Measurements from ENCODE around the gene SGPL1.

The SGPL1 gene

GRCh38 chr10:70885931-70886903 lies 70.5 kb downstream of the SGPL1 start:
- Histone ChIP-seq H3K4me3 (ENCODE audit: insufficient read depth in 1 of 2, low read depth in 1 of 2, low read length in 2 of 2) (no peak overlapping the region), H3K27me3 (ENCODE audit: control insufficient read depth in 1 of 2, insufficient read depth in 1 of 2, low read length in 2 of 2) (no peaks in the 10 kb centered on the region), H3K23ac (ENCODE audit: low read length in 2 of 2) (no peak overlapping the region), H3K9ac (ENCODE audit: low read length) (no peak overlapping the region), H2BK120ac (ENCODE audit: low read depth, low read length) (no peak overlapping the region), H3K4me1 (ENCODE audit: control insufficient read depth, insufficient read depth, low read depth, low read length) (peaks cover 13% of the 10 kb centered on the region), H4K91ac (ENCODE audit: low read length) (no peak overlapping the region), H2AFZ (ENCODE audit: low read depth, low read length) (no peak overlapping the region), H3K14ac (ENCODE audit: low read length in 2 of 2) (no peak overlapping the region), H3K36me3 (ENCODE audit: control insufficient read depth in 1 of 2, insufficient read depth in 2 of 2, low read depth in 1 of 2, low read length in 2 of 2) (peaks cover 23 to 41% of the 10 kb centered on the region in 2 experiments), H2BK5ac (ENCODE audit: low read depth, low read length, poor library complexity, severe bottlenecking) (no peak overlapping the region), H2BK12ac (ENCODE audit: low read length in 2 of 2) (no peak overlapping the region), H3K4me2 (ENCODE audit: low read length, poor library complexity, severe bottlenecking) (no peak overlapping the region), H3K18ac (ENCODE audit: low read depth in 1 of 2, low read length in 2 of 2) (no peak overlapping the region), H3K4ac (ENCODE audit: low read depth in 1 of 2, low read length in 2 of 2) (no peak overlapping the region), H3K79me1 (replicated peaks; ENCODE audit: low read length, poor library complexity, severe bottlenecking) (peaks cover 17% of the 10 kb centered on the region), H3K9me3 (ENCODE audit: control insufficient read depth, low read length) (no peaks in the 10 kb centered on the region), H2BK15ac (ENCODE audit: low read depth, poor library complexity, severe bottlenecking) (no peak overlapping the region), H2AK5ac (ENCODE audit: low read length, severe bottlenecking) (no peak overlapping the region), H4K8ac (ENCODE audit: low read length) (no peak overlapping the region), H3K27ac (ENCODE audit: low read length, poor library complexity, severe bottlenecking) (no peak overlapping the region)
- no peak for DNase-seq
- WGBS = 95% methylated on average over 18 of the region's 18 CpGs

DNA sequence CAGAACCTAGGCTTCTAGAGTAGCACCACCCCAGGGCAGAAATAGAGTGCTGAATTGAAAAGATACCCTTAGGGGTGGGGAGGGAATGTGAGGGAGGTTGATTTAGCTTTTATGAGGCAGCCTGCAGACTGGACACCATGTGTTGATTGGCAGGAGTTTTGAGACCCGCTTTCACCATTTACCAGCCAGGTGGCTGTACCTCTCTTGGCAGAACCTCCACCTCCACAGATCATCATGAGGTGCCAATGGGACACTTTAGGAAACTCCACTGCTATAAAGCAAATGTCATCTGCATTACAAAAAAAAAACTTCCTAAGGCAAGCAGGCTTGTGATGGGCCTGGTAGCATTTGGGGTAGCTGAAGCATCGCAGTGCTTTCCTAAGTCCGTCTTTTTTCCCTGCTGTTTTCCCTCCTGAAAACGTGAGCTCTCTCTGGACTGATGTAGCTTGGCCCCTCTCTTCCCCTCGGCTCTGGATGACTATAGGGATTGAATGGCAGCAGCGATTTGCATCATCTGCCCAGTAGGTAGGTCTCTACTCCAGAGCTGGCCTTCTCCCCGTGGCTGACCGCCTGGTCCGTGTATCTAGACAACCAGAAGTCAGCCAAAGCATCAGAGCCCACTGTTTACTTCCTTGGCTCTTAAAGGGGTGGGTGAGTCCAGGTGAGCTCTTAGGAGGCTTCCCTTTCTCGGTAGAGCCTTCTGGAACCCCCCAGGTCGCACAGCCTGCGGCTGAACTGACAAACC lies 71.3 kb downstream of the SGPL1 start:
- Histone ChIP-seq H2BK5ac (ENCODE audit: low read depth, low read length, poor library complexity, severe bottlenecking) (no peak overlapping the region), H3K9me3 (ENCODE audit: control insufficient read depth, low read length) (no peaks in the 10 kb centered on the region), H2AFZ (ENCODE audit: low read depth, low read length) (peak overlapping the region; percentile 30), H2AK5ac (ENCODE audit: low read length, severe bottlenecking) (no peak overlapping the region), H3K4me3 (ENCODE audit: insufficient read depth in 1 of 2, low read depth in 1 of 2, low read length in 2 of 2) (peak overlapping the region; percentile 86 to 88), H3K9ac (ENCODE audit: low read length) (peak overlapping the region; percentile 83), H3K36me3 (ENCODE audit: control insufficient read depth in 1 of 2, insufficient read depth in 2 of 2, low read depth in 1 of 2, low read length in 2 of 2) (peaks cover 15 to 33% of the 10 kb centered on the region in 2 experiments), H3K4me2 (ENCODE audit: low read length, poor library complexity, severe bottlenecking) (peak overlapping the region; percentile 98), H3K18ac (ENCODE audit: low read depth in 1 of 2, low read length in 2 of 2) (peak overlapping the region in 1 of 2 experiments; percentile 37), H3K4me1 (ENCODE audit: control insufficient read depth, insufficient read depth, low read depth, low read length) (peaks cover 15% of the 10 kb centered on the region), H2BK15ac (ENCODE audit: low read depth, poor library complexity, severe bottlenecking) (no peak overlapping the region), H3K27me3 (ENCODE audit: control insufficient read depth in 1 of 2, insufficient read depth in 1 of 2, low read length in 2 of 2) (no peaks in the 10 kb centered on the region), H3K14ac (ENCODE audit: low read length in 2 of 2) (no peak overlapping the region), H3K4ac (ENCODE audit: low read depth in 1 of 2, low read length in 2 of 2) (peak overlapping the region in 1 of 2 experiments; percentile 53), H4K91ac (ENCODE audit: low read length) (peak overlapping the region; percentile 18), H2BK120ac (ENCODE audit: low read depth, low read length) (peak overlapping the region; percentile 57), H2BK12ac (ENCODE audit: low read length in 2 of 2) (no peak overlapping the region), H3K79me1 (replicated peaks; ENCODE audit: low read length, poor library complexity, severe bottlenecking) (peaks cover 17% of the 10 kb centered on the region), H4K8ac (ENCODE audit: low read length) (peak overlapping the region; percentile 55), H3K23ac (ENCODE audit: low read length in 2 of 2) (no peak overlapping the region), H3K27ac (ENCODE audit: low read length, poor library complexity, severe bottlenecking) (no peak overlapping the region)
- DNase-seq = no peak
- WGBS = 81% methylated on average over 12 of the region's 12 CpGs

DNA sequence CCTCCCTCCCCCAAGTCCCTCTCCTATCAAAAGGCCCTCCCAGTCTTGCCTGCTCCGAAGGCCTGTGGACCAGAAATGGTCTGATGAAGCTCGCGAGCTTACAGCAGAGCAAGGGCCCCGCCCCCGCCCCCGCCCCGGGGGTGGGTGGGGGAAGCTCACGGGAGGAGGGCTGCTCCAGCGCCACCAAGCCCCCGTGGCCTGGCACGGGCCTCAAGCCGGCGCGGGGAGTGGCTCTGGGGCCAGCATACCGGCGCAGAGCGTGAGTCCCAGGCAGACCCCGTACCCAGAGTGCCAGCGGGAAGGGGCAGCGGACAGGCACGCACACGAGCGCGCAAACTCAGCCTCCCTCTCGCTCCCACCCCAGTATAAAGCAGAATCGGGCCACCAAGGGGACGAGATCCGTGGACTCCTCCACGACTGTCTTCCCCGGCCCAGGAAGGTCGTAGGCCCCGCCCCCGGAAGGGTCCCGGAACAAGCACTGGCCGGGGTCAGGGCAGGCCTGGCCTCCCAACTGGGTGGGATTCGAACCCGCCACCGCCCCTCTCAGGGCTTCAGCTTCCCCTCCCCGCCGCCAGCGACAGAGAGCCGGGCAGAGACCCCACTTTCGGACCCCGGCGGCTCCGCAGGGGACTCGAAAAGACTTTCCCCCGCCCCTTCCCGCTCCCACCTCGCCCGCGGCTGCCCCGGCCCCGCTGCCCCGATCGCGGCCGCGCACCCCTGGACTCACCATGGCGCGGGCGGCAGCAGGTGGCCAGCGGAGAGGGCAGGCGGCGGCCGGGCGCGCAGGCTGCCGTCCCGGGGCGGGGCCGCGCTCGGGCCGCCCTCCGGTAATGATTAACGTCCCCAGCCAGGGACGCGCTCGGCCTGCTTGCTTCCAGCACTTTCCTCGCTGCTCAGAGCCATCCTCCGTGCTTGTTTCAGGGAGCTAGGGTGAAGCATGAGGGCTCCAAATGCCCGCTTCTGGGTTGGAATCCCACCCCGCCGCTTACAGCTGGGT lies 72.4 kb downstream of the SGPL1 start, which contains the start of gene PCBD1:
Gene PCBD1 (minus strand): TSS at position 762 of the 997 bp plus-strand sequence. CDS start 32 bp downstream, at position 730.
- peak within 1 kb of the TSS; percentile 71 to 94 for H3K18ac ChIP-seq (ENCODE audit: low read depth in 1 of 2, low read length in 2 of 2)
- peak within 1 kb of the TSS; percentile 98 for H3K4me2 ChIP-seq (ENCODE audit: low read length, poor library complexity, severe bottlenecking)

More for the DNA sequence above, 72.4 kb downstream of the SGPL1 start, which contains the start of gene PCBD1:
- peaks cover 17% of the 10 kb centered on the region for H3K79me1 ChIP-seq (replicated peaks; ENCODE audit: low read length, poor library complexity, severe bottlenecking)
- peak within 1 kb of the TSS; percentile 84 for H3K9ac ChIP-seq (ENCODE audit: low read length)
- peak within 1 kb of the TSS; percentile 87 for H2AFZ ChIP-seq (ENCODE audit: low read depth, low read length)
- no peaks in the 10 kb centered on the region for H3K9me3 ChIP-seq (ENCODE audit: control insufficient read depth, low read length)
- H3K36me3 ChIP-seq (ENCODE audit: control insufficient read depth in 1 of 2, insufficient read depth in 2 of 2, low read depth in 1 of 2, low read length in 2 of 2) = peaks cover 15 to 23% of the 10 kb centered on the region in 2 experiments
- no peak within 1 kb of the TSS for H2AK5ac ChIP-seq (ENCODE audit: low read length, severe bottlenecking)
- H4K91ac ChIP-seq (ENCODE audit: low read length) = peak within 1 kb of the TSS; percentile 84
- peak within 1 kb of the TSS in 1 of 2 experiments; percentile 80 for H2BK12ac ChIP-seq (ENCODE audit: low read length in 2 of 2)
- DNase-seq = peak; percentile 70
- H4K8ac ChIP-seq (ENCODE audit: low read length) = peak within 1 kb of the TSS; percentile 97
- no peak within 1 kb of the TSS for H2BK5ac ChIP-seq (ENCODE audit: low read depth, low read length, poor library complexity, severe bottlenecking)
- H3K14ac ChIP-seq (ENCODE audit: low read length in 2 of 2) = peak within 1 kb of the TSS in 1 of 2 experiments; percentile 78
- H3K27ac ChIP-seq (ENCODE audit: low read length, poor library complexity, severe bottlenecking) = peak within 1 kb of the TSS; percentile 66
- peak within 1 kb of the TSS; percentile 83 for H2BK15ac ChIP-seq (ENCODE audit: low read depth, poor library complexity, severe bottlenecking)
- peak within 1 kb of the TSS; percentile 57 for H2BK120ac ChIP-seq (ENCODE audit: low read depth, low read length)
- no peaks in the 10 kb centered on the region for H3K27me3 ChIP-seq (ENCODE audit: control insufficient read depth in 1 of 2, insufficient read depth in 1 of 2, low read length in 2 of 2)
- H3K4me1 ChIP-seq (ENCODE audit: control insufficient read depth, insufficient read depth, low read depth, low read length) = peaks cover 15% of the 10 kb centered on the region
- peak within 1 kb of the TSS in 1 of 2 experiments; percentile 53 for H3K4ac ChIP-seq (ENCODE audit: low read depth in 1 of 2, low read length in 2 of 2)
- H3K23ac ChIP-seq (ENCODE audit: low read length in 2 of 2) = no peak within 1 kb of the TSS
- WGBS = under 1% methylated on average over 75 of the region's 85 CpGs
- H3K4me3 ChIP-seq (ENCODE audit: insufficient read depth in 1 of 2, low read depth in 1 of 2, low read length in 2 of 2) = peak within 1 kb of the TSS; percentile 86 to 88

All from mesenchymal stem cell (in vitro differentiated cells and primary cell).